GM18951 (cell line): Measurements from ENCODE around the gene VEZF1.

Experiments
- POLR2A ChIP-seq: IDR thresholded peaks from 4 replicates; pipeline ENCODE4 v1.6.1; 2011; ENCODE audit warnings: mild to moderate bottlenecking; ENCODE audit not compliant: insufficient read length, insufficient read depth; ENCODE audit errors: extremely low read depth
- in situ Hi-C: fragments of 300-500 bp; cut with MboI; formaldehyde crosslinking; loops from one replicate; pipeline ENCODE4 v1.12.0; 2022; ENCODE audit warnings: low sequenced_read_pairs, mixed read lengths, inconsistent platforms; ENCODE audit not compliant: unreplicated experiment

The VEZF1 gene

GRCh38 chr17:57935833-57936807, 51.9 kb downstream of the VEZF1 start:
- in situ Hi-C loops, result no loop called here
- no peak for TF ChIP-seq POLR2A

GRCh38 chr17:57931488-57932137, 56.4 kb downstream of the VEZF1 start:
- no peak for TF ChIP-seq POLR2A
- in situ Hi-C loops, result no loop called here

GRCh38 chr17:57930239-57930638, 57.8 kb downstream of the VEZF1 start:
- in situ Hi-C loops, result no loop called here
- no peak for TF ChIP-seq POLR2A

GRCh38 chr17:57929386-57929785, 58.7 kb downstream of the VEZF1 start:
- in situ Hi-C loops, result no loop called here

GRCh38 chr17:57928928-57929327, 59.1 kb downstream of the VEZF1 start:
- in situ Hi-C loops, result no loop called here
- TF ChIP-seq POLR2A, result no peak

More at GRCh38 chr17:57929386-57929785, 58.7 kb downstream of the VEZF1 start:
- no peak for TF ChIP-seq POLR2A

GRCh38 chr17:57927048-57927723, 60.9 kb downstream of the VEZF1 start:
- TF ChIP-seq POLR2A, result no peak
- in situ Hi-C loops, result no loop called here

GRCh38 chr17:57926723-57927047, 61.4 kb downstream of the VEZF1 start:
- no peak for TF ChIP-seq POLR2A
- in situ Hi-C loops, result no loop called here

- in situ Hi-C loops, result no loop called here
- TF ChIP-seq POLR2A, result no peak
These were observed 62.6 kb downstream of the VEZF1 start for GRCh38 chr17:57925361-57925990.

GRCh38 chr17:57924677-57925076, 63.4 kb downstream of the VEZF1 start:
- in situ Hi-C loops, result no loop called here

More at GRCh38 chr17:57924677-57925076, 63.4 kb downstream of the VEZF1 start:
- no peak for TF ChIP-seq POLR2A
